Loucy (cell line): ENCODE data around the gene KMT2E.

Experiments
- H2AFZ ChIP-seq: fragments of 200-600 bp; sonication (generic); 2 replicates; pipeline ENCODE4 v1.6.0; 2016; ENCODE audit warnings: antibody characterized with exemption, mild to moderate bottlenecking, low read length, moderate library complexity
- H3F3A ChIP-seq: fragments of 200-600 bp; 2 replicates; pipeline ENCODE4 v1.6.0; 2016; ENCODE audit warnings: antibody characterized with exemption, low read depth, mild to moderate bottlenecking
- H3K27me3 ChIP-seq: fragments of 200-600 bp; sonication (generic); 2 replicates; pipeline ENCODE4 v1.6.1; 2014; ENCODE audit warnings: low read length, mild to moderate bottlenecking; ENCODE audit not compliant: insufficient read depth, poor library complexity, severe bottlenecking
- H3K36me3 ChIP-seq: fragments of 200-600 bp; sonication (generic); 2 replicates; pipeline ENCODE4 v1.6.1; 2016; ENCODE audit warnings: low read length; ENCODE audit not compliant: insufficient read depth
- H3K4me1 ChIP-seq: fragments of 200-600 bp; sonication (generic); 2 replicates; pipeline ENCODE4 v1.5.1; 2014; ENCODE audit warnings: low read length, mild to moderate bottlenecking; ENCODE audit not compliant: insufficient read depth, poor library complexity, severe bottlenecking
- H3K4me2 ChIP-seq: fragments of 200-600 bp; sonication (generic); 2 replicates; pipeline ENCODE4 v1.6.0; 2014; ENCODE audit warnings: antibody characterized with exemption, low read length, low read depth, mild to moderate bottlenecking; ENCODE audit not compliant: poor library complexity, severe bottlenecking
- H3K4me3 ChIP-seq: fragments of 200-600 bp; sonication (generic); 2 replicates; pipeline ENCODE4 v1.5.1; 2014; ENCODE audit warnings: low read length, mild to moderate bottlenecking, mixed read lengths; ENCODE audit not compliant: poor library complexity, severe bottlenecking
- H3K79me2 ChIP-seq: fragments of 200-600 bp; sonication (generic); 2 replicates; pipeline ENCODE4 v1.6.1; 2014; ENCODE audit warnings: low read length; ENCODE audit not compliant: insufficient read depth
- H3K9ac ChIP-seq: fragments of 200-600 bp; sonication (generic); 2 replicates; pipeline ENCODE4 v1.6.0; 2014; ENCODE audit warnings: mild to moderate bottlenecking, low read depth, low read length, moderate library complexity; ENCODE audit not compliant: poor library complexity, severe bottlenecking
- H3K9me2 ChIP-seq: fragments of 200-600 bp; sonication (generic); replicated peaks from 2 replicates; pipeline ENCODE4 v1.6.1; 2016; ENCODE audit warnings: low read depth, low read length, mixed read lengths
- H3K9me3 ChIP-seq: fragments of 200-600 bp; sonication (generic); 2 replicates; pipeline ENCODE4 v1.6.1; 2014; ENCODE audit warnings: mild to moderate bottlenecking, antibody characterized with exemption, low read length, low read depth; ENCODE audit not compliant: insufficient read depth
- H4K20me1 ChIP-seq: fragments of 200-600 bp; sonication (generic); 2 replicates; pipeline ENCODE4 v1.6.0; 2014; ENCODE audit warnings: antibody characterized with exemption, low read length, mild to moderate bottlenecking; ENCODE audit not compliant: insufficient read depth, poor library complexity, severe bottlenecking
- CTCF ChIP-seq: fragments of 200-600 bp; sonication (generic); conservative IDR thresholded peaks from 2 replicates; pipeline ENCODE4 v1.5.1; 2014; ENCODE audit warnings: mild to moderate bottlenecking, antibody characterized with exemption, low read length
- EZH2phosphoT487 ChIP-seq: fragments of 200-600 bp; IDR thresholded peaks from 2 replicates; pipeline ENCODE4 v1.6.1; 2018; ENCODE audit warnings: antibody characterized with exemption, mild to moderate bottlenecking, moderate library complexity, borderline replicate concordance

The KMT2E gene

GRCh38 chr7:105030447-105030846, 16.4 kb downstream of the KMT2E start:
- H3K36me3 ChIP-seq = peaks cover 6% of the 10 kb centered on the region; the same call in 1 of the 2 replicates
- H3K79me2 ChIP-seq = peaks cover 100% of the 10 kb centered on the region
- H3K9ac ChIP-seq = no peak overlapping the region
- no peak overlapping the region for H2AFZ ChIP-seq
- no peaks in the 10 kb centered on the region for H3F3A ChIP-seq
- peaks cover 19% of the 10 kb centered on the region for H3K4me1 ChIP-seq
- peaks cover 94% of the 10 kb centered on the region for H4K20me1 ChIP-seq
- no peaks in the 10 kb centered on the region for H3K27me3 ChIP-seq
- no peak overlapping the region for H3K4me3 ChIP-seq
- no peaks in the 10 kb centered on the region for H3K9me2 ChIP-seq
- no peak overlapping the region for H3K4me2 ChIP-seq
- no peak for TF ChIP-seq EZH2phosphoT487
- no peak for TF ChIP-seq CTCF
- no peaks in the 10 kb centered on the region for H3K9me3 ChIP-seq

DNA sequence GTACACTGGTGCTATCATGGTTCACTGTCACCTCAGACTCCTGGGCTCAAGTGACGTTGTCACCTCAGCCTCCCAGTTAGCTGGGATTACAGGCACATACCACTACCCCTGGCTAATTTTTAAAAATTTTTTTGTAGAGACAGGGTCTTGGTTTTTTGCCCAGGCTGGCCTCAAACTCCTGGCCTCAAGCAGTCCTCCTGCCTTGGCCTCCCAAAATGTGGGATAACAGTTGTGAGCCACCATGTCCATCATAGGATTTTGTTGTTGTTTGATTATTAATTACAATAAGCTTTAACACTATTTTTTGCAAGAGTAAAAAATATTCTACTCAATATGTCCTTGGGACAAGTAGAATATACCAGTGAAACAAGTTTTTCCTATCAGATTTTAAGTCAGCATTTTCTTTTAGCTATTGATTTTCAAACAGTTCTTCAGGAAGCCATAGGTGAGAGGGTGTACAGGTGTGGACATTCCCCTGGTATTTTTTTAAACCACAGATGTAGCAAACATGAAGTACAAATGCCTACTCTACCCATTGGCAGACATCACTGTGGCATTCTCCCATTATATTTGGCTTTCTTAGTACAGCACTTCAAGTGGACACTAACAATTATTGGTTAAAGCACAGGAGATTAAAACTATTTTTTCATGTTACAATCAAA, 18.7 kb downstream of the KMT2E start:
- Histone ChIP-seq H2AFZ (no peak overlapping the region), H3K9ac (no peak overlapping the region), H3K4me1 (peaks cover 5% of the 10 kb centered on the region), H3K79me2 (peaks cover 100% of the 10 kb centered on the region), H3K4me2 (no peak overlapping the region), H3F3A (no peaks in the 10 kb centered on the region), H3K4me3 (no peak overlapping the region), H3K36me3 (peaks cover 6% of the 10 kb centered on the region; the same call in 1 of the 2 replicates), H3K27me3 (no peaks in the 10 kb centered on the region), H3K9me3 (no peaks in the 10 kb centered on the region), H4K20me1 (peaks cover 94% of the 10 kb centered on the region), H3K9me2 (no peaks in the 10 kb centered on the region)
- TF ChIP-seq EZH2phosphoT487 (no peak), CTCF (no peak)

DNA sequence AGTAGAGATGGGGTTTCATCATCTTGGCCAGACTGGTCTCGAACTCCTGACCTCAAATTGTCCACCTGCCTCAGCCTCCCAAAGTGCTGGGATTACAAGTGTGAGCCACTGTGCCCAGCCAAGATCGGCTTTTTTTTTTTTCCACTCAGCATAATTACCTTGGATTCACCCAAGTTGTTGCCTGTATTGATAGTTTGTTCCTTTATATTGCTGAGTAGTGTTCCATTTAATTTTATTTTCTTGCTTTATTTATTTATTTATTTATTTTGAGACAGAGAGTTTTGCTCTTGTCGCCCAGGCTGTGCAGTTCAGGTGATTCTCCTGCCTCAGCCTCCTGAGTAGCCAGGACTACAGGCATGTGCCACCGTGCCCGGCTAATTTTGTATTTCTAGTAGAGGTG, 21.3 kb downstream of the KMT2E start:
- Histone ChIP-seq H3K27me3 (no peaks in the 10 kb centered on the region), H3K79me2 (peaks cover 100% of the 10 kb centered on the region), H3K4me1 (no peaks in the 10 kb centered on the region), H3K36me3 (peaks cover 25% of the 10 kb centered on the region; the same call in 1 of the 2 replicates), H3K9me3 (no peaks in the 10 kb centered on the region), H2AFZ (no peak overlapping the region), H4K20me1 (peaks cover 93% of the 10 kb centered on the region), H3K4me2 (no peak overlapping the region), H3K4me3 (no peak overlapping the region), H3F3A (no peaks in the 10 kb centered on the region), H3K9ac (no peak overlapping the region), H3K9me2 (no peaks in the 10 kb centered on the region)
- TF ChIP-seq CTCF (no peak), EZH2phosphoT487 (no peak)
